BJ (cell line): ENCODE measurements around the gene LDLR. TPM values are rescaled to one million over a fixed set of nuclear protein-coding genes. Genes with fewer than 3 reads are reported as not detected.
"Not testable (repeated sequence)": the region's sequence is repeated elsewhere in the genome, so short reads cannot be mapped to it uniquely, and the experiment has no call there.

ENCODE experiments used
- CTCF ChIA-PET: fragments of 350-600 bp; formaldehyde crosslinking; extraction: SDS; loops from one replicate; lab custom pipeline; 2021; ENCODE audit warnings: antibody characterized with exemption, inconsistent platforms; lab: Yijun Ruan, JAX
- POLR2A ChIA-PET: fragments of 300-600 bp; sonication (Branson Sonifier 250); formaldehyde crosslinking; extraction: SDS; loops from one replicate; lab custom pipeline; 2021; ENCODE audit warnings: antibody characterized with exemption; lab: Charles Lee
- DNase-seq: peaks from one replicate; pipeline ENCODE4 v3.0.0-alpha.2; 2011; ENCODE audit warnings: low read depth
- H3K27me3 ChIP-seq: 2 replicates; pipeline ENCODE4 v1.6.0; 2011; ENCODE audit warnings: low read length; ENCODE audit not compliant: control insufficient read depth, insufficient read depth
- H3K36me3 ChIP-seq: 2 replicates; pipeline ENCODE4 v1.5.1; 2011; ENCODE audit warnings: low read length; ENCODE audit not compliant: control insufficient read depth, insufficient read depth
- H3K4me3 ChIP-seq: 2 replicates; pipeline ENCODE4 v1.5.1; 2011; ENCODE audit warnings: low read depth, mild to moderate bottlenecking, control low read depth, low read length
- polyA plus RNA-seq: library from polyadenylated mRNA; depleted of rRNA; stranded (reverse); fragments of >200 nt; gene quantifications from 2 replicates; pipeline ENCODE4 v1.2.3, GENCODE V29; 2011
- TF ChIP-seq, protein P1 (sequence below): IDR thresholded peaks from 2 replicates; pipeline ENCODE4 v1.5.1; 2011; ENCODE audit warnings: low read depth, mild to moderate bottlenecking, control low read depth, inconsistent platforms, low read length, moderate library complexity; ENCODE audit not compliant: insufficient read depth

The LDLR gene
- polyA plus RNA-seq, 1 experiment = 60.0 TPM

DNA sequence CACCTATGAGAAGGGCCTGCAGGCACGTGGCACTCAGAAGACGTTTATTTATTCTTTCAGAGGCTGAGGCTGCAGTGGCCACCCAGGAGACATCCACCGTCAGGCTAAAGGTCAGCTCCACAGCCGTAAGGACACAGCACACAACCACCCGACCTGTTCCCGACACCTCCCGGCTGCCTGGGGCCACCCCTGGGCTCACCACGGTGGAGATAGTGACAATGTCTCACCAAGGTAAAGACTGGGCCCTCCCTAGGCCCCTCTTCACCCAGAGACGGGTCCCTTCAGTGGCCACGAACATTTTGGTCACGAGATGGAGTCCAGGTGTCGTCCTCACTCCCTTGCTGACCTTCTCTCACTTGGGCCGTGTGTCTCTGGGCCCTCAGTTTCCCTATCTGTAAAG lies 33.9 kb downstream of the LDLR start:
- no peak for DNase-seq
- ChIA-PET POLR2A (no interaction called here), CTCF (interaction anchor here (0.7 to 1.5 kb wide), 4 partner anchors 28 to 180 kb away, joined by 3 to 13 read pairs (median 4); no protein-coding TSS in a partner anchor)
- Histone ChIP-seq H3K36me3 (peaks cover 31% of the 10 kb centered on the region), H3K4me3 (no peak overlapping the region), H3K27me3 (no peaks in the 10 kb centered on the region)
- TF ChIP-seq, protein P1, sequence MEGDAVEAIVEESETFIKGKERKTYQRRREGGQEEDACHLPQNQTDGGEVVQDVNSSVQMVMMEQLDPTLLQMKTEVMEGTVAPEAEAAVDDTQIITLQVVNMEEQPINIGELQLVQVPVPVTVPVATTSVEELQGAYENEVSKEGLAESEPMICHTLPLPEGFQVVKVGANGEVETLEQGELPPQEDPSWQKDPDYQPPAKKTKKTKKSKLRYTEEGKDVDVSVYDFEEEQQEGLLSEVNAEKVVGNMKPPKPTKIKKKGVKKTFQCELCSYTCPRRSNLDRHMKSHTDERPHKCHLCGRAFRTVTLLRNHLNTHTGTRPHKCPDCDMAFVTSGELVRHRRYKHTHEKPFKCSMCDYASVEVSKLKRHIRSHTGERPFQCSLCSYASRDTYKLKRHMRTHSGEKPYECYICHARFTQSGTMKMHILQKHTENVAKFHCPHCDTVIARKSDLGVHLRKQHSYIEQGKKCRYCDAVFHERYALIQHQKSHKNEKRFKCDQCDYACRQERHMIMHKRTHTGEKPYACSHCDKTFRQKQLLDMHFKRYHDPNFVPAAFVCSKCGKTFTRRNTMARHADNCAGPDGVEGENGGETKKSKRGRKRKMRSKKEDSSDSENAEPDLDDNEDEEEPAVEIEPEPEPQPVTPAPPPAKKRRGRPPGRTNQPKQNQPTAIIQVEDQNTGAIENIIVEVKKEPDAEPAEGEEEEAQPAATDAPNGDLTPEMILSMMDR = no peak

DNA sequence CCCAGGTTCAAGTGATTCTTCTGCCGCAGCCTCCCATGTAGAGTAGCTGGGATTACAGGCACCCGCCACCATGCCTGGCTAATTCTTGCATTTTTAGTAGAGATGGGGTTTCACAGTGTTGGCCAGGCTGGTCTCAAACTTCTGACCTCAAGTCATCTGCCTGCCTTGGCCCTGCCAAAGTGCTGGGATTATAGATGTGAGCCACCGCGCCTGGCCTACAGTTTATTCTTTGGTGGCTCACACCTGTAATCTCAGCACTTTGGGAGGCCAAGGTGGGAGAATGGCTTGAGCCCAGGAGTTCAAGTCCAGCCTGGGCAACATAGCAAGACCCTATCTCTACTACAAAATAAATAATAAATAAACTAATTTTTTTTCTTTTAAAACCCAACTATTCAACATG lies 34.9 kb downstream of the LDLR start:
- H3K27me3 ChIP-seq, POLR2A ChIA-PET, H3K4me3 ChIP-seq, DNase-seq: not testable (repeated sequence)
- H3K36me3 ChIP-seq = peaks cover 35% of the 10 kb centered on the region
- CTCF ChIA-PET = interaction anchor here (0.7 to 3.7 kb wide), 5 partner anchors 28 to 163 kb away, joined by 3 to 27 read pairs (median 8); no protein-coding TSS in a partner anchor

DNA sequence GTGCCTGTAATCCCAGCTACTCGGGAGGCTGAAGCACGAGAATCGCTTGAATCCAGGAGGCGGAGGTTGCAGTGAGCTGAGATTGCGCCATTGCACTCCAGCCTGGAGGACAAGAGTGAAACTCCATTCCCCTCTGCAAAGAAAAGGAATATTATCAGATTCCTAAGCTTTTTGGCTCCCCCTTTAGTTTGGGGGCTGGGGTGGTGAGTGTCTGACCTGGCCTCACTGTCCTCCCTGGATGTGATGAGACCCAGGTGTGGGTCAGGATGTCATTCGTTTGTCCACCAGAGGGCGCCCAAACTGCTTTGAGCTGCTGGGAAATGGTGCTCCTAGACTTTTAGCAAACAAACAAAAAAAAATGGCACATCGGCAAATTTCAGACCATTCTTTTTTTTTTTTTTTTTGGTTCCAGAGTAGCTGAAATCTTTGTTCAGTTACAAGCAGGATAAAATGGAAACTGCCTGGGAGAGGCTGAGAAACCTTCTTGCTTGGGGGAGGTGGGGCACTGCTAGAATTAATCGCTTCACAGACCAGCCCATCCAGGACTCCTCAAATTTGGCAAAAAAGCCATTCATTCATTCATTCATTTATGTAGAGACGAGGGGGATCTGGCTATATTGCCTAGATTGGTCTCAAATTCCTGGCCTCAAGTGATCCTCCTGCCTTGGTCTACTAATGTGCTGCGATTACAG lies 36.9 kb downstream of the LDLR start:
- TF ChIP-seq, protein P1 = peak; percentile 82
- CTCF ChIA-PET = interaction anchor here (0.6 to 3.7 kb wide), 34 partner anchors 9 to 357 kb away, joined by 3 to 27 read pairs (median 4); no protein-coding TSS in a partner anchor

GRCh38 chr19:11127905-11128304 lies 38.6 kb downstream of the LDLR start:
- ChIA-PET CTCF (interaction anchor here (1.2 to 3.7 kb wide), 4 partner anchors 11 to 191 kb away, joined by 3 to 27 read pairs (median 8); no protein-coding TSS in a partner anchor), POLR2A (no interaction called here)
- H3K4me3 ChIP-seq = no peak overlapping the region
- H3K27me3 ChIP-seq = no peaks in the 10 kb centered on the region
- H3K36me3 ChIP-seq = peaks cover 43% of the 10 kb centered on the region
- DNase-seq = no peak
- TF ChIP-seq, protein P1 = no peak

More for the DNA sequence above, 36.9 kb downstream of the LDLR start:
- DNase-seq = no peak
- POLR2A ChIA-PET = interaction anchor here (0.6 kb wide), 2 partner anchors 77 to 187 kb away, joined by 8 to 26 read pairs; no protein-coding TSS in a partner anchor
- Histone ChIP-seq H3K4me3 (no peak overlapping the region), H3K27me3 (no peaks in the 10 kb centered on the region), H3K36me3 (peaks cover 37% of the 10 kb centered on the region)

DNA sequence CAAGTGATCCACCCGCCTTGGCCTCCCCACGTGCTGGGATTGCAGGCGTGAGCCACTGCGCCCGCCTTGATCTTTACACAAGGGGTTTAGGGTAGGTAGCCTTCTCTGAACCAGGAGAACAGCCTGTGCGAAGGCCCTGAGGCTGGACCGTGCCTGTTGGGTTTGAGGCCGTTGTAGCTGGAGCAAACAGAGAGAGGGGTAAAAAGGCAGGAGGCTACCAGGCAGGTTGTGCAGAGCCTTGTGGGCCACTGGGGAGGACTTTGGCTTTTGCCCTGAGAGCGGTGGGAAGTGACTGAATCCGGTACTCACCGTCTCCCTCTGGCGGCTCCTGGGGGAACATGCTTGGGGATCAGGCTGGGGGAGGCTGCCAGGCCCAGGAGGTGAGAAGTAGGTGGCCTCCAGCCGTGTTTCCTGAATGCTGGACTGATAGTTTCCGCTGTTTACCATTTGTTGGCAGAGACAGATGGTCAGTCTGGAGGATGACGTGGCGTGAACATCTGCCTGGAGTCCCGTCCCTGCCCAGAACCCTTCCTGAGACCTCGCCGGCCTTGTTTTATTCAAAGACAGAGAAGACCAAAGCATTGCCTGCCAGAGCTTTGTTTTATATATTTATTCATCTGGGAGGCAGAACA lies 41.7 kb downstream of the LDLR start:
- CTCF ChIA-PET = interaction anchor here (0.7 to 1.0 kb wide), 7 partner anchors 38 to 186 kb away, joined by 3 to 5 read pairs (median 3); no protein-coding TSS in a partner anchor
- POLR2A ChIA-PET = no interaction called here
- DNase-seq = no peak
- Histone ChIP-seq H3K4me3 (no peak overlapping the region), H3K27me3 (no peaks in the 10 kb centered on the region), H3K36me3 (peaks cover 37% of the 10 kb centered on the region)
- TF ChIP-seq, protein P1 = peak; percentile 97
